Gastroesophageal sphincter (tissue), 3 donors: ENCODE results near the gene NUP107.
A peak's percentile ranks its signal among the peaks of the same experiment; 100 is the strongest.

Source experiments
- EP300 ChIP-seq: sonication (generic); formaldehyde crosslinking; IDR thresholded peaks from one replicate; pipeline ENCODE4 v1.6.1; 2017; ENCODE audit warnings: antibody characterized with exemption, mild to moderate bottlenecking
- POLR2A ChIP-seq, 2 donors: fragments of 450-650 bp; IDR thresholded peaks; one replicate each; pipeline ENCODE4 v1.6.1; 2017; ENCODE audit warnings: antibody characterized with exemption in 2 of 2, mild to moderate bottlenecking in 2 of 2, moderate library complexity in 1 of 2
- POLR2AphosphoS5 ChIP-seq: sonication (generic); formaldehyde crosslinking; IDR thresholded peaks from one replicate; pipeline ENCODE4 v1.6.1; 2017; ENCODE audit warnings: antibody characterized with exemption
- TF ChIP-seq, protein P1 (sequence below), 4 experiments: fragments of 200-600 bp in 2 of 4; fragments of 450-650 bp in 2 of 4; sonication (generic) in 1 of 4; IDR thresholded peaks; one replicate each; pipeline ENCODE4 v1.5.1; 2017 to 2019; ENCODE audit warnings: antibody characterized with exemption in 4 of 4, mild to moderate bottlenecking in 2 of 4, moderate library complexity in 2 of 4

GRCh38 chr12:68638721-68639395 is 47.9 kb upstream of the NUP107 start:
- TF ChIP-seq, protein P1, sequence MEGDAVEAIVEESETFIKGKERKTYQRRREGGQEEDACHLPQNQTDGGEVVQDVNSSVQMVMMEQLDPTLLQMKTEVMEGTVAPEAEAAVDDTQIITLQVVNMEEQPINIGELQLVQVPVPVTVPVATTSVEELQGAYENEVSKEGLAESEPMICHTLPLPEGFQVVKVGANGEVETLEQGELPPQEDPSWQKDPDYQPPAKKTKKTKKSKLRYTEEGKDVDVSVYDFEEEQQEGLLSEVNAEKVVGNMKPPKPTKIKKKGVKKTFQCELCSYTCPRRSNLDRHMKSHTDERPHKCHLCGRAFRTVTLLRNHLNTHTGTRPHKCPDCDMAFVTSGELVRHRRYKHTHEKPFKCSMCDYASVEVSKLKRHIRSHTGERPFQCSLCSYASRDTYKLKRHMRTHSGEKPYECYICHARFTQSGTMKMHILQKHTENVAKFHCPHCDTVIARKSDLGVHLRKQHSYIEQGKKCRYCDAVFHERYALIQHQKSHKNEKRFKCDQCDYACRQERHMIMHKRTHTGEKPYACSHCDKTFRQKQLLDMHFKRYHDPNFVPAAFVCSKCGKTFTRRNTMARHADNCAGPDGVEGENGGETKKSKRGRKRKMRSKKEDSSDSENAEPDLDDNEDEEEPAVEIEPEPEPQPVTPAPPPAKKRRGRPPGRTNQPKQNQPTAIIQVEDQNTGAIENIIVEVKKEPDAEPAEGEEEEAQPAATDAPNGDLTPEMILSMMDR (IDR thresholded peaks at IDR 0.05): no peak
- peak; percentile 37 for TF ChIP-seq POLR2AphosphoS5
- TF ChIP-seq POLR2A (IDR thresholded peaks at IDR 0.05): no peak
- no peak for TF ChIP-seq EP300
